GM21619 (cell line): ENCODE results near the gene TBL3.

Experiments used
- ATAC-seq: cut with Tn5 transposase; IDR thresholded peaks from one replicate; pipeline ENCODE4 v1.9.1; 2021; ENCODE audit not compliant: unreplicated experiment

TBL3 gene

GRCh38 chr16:2013527-2013926 lies 41.7 kb downstream of the TBL3 start:
- ATAC-seq, result no peak

- no peak for ATAC-seq
These were observed 43.5 kb downstream of the TBL3 start for GRCh38 chr16:2015117-2015946.

- ATAC-seq, result no peak
These were observed 44.0 kb downstream of the TBL3 start for GRCh38 chr16:2015947-2016208.

GRCh38 chr16:2016407-2016922 lies 44.6 kb downstream of the TBL3 start:
- no peak for ATAC-seq

GRCh38 chr16:2019518-2019920 lies 47.7 kb downstream of the TBL3 start, which contains the start of gene NPW:
Gene NPW, plus strand, starts transcription at chr16:2019785.
- no peak for ATAC-seq

- no peak for ATAC-seq
These were observed 48.3 kb downstream of the TBL3 start for GRCh38 chr16:2019921-2020831.

- no peak for ATAC-seq
These were observed 50.9 kb downstream of the TBL3 start for GRCh38 chr16:2022723-2023091.

- peak; percentile 75 for ATAC-seq
These were observed 51.5 kb downstream of the TBL3 start for GRCh38 chr16:2023092-2024031.

GRCh38 chr16:2024032-2024420 lies 52.2 kb downstream of the TBL3 start:
- ATAC-seq, result no peak

GRCh38 chr16:2025251-2025650 lies 53.4 kb downstream of the TBL3 start:
- no peak for ATAC-seq

GRCh38 chr16:2025878-2026460 lies 54.1 kb downstream of the TBL3 start:
- no peak for ATAC-seq

GRCh38 chr16:2026461-2027023 lies 54.7 kb downstream of the TBL3 start, which contains the start of gene NHERF2:
Gene NHERF2, plus strand, starts transcription at chr16:2026902. Its CDS starts 104 bp downstream, at chr16:2027006.
- no peak for ATAC-seq

GRCh38 chr16:2027024-2028010 lies 55.5 kb downstream of the TBL3 start:
- ATAC-seq, result no peak

- ATAC-seq, result no peak
These were observed 56.3 kb downstream of the TBL3 start for GRCh38 chr16:2028146-2028545.

- ATAC-seq, result no peak
These were observed 56.9 kb downstream of the TBL3 start for GRCh38 chr16:2028620-2029220.

GRCh38 chr16:2029350-2029749 lies 57.5 kb downstream of the TBL3 start:
- no peak for ATAC-seq

GRCh38 chr16:2030036-2030435 lies 58.2 kb downstream of the TBL3 start:
- ATAC-seq, result no peak

- no peak for ATAC-seq
These were observed 59.3 kb downstream of the TBL3 start for GRCh38 chr16:2031081-2031577.
